ENCODE results near the gene FBXO28. TPM values are rescaled to one million over a fixed set of nuclear protein-coding genes. Genes with fewer than 3 reads are reported as not detected.
A peak's percentile ranks its signal among the peaks of the same experiment; 100 is the strongest.

FBXO28 gene
- total and polyA plus RNA-seq, 10 of the 15 experiments (the other 5 are each of a cell fraction or from before 2014, with no cell fraction given) = 4.3 to 23.2 (median 18.4) TPM

DNA sequence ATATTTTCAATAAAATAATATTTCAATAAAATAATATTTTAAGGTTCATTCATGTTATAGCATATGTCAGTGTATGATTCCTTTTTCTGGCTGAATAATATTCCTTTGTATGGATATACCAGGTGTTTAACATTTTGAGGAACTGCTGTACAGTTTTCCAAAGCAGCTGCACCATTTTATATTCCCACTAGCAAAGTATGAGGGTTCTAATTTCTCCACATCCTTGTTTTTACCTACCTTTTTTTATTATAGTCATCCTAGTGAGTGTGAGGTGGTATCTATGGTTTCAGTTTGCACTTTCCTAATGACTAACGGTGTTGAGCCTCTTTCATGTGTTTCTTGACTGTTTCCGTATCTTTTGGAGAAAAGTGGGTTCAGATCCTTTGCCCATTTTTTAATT is 74.4 kb downstream of the FBXO28 start (continued):
- TF ChIP-seq HDAC6 (IDR thresholded peaks at IDR 0.05; ENCODE audit: unreplicated experiment) = no peak
- TF ChIP-seq IKZF1 (conservative IDR thresholded peaks at IDR 0.05) = peak; percentile 55
- peak; percentile 67 to 68; a peak in 3 of 4 replicates for TF ChIP-seq IKZF2 (IDR thresholded peaks at IDR 0.05)
- 0 out of 2 replicates have a peak, but pooled peaks have one; percentile 39 for TF ChIP-seq CBFB (IDR thresholded peaks at IDR 0.05; ENCODE audit: low read depth)
- TF ChIP-seq, protein P1, sequence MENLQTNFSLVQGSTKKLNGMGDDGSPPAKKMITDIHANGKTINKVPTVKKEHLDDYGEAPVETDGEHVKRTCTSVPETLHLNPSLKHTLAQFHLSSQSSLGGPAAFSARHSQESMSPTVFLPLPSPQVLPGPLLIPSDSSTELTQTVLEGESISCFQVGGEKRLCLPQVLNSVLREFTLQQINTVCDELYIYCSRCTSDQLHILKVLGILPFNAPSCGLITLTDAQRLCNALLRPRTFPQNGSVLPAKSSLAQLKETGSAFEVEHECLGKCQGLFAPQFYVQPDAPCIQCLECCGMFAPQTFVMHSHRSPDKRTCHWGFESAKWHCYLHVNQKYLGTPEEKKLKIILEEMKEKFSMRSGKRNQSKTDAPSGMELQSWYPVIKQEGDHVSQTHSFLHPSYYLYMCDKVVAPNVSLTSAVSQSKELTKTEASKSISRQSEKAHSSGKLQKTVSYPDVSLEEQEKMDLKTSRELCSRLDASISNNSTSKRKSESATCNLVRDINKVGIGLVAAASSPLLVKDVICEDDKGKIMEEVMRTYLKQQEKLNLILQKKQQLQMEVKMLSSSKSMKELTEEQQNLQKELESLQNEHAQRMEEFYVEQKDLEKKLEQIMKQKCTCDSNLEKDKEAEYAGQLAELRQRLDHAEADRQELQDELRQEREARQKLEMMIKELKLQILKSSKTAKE (IDR thresholded peaks at IDR 0.05; ENCODE audit: low read depth, poor library complexity, severe bottlenecking) = peak; percentile 21
- TF ChIP-seq, protein P2, sequence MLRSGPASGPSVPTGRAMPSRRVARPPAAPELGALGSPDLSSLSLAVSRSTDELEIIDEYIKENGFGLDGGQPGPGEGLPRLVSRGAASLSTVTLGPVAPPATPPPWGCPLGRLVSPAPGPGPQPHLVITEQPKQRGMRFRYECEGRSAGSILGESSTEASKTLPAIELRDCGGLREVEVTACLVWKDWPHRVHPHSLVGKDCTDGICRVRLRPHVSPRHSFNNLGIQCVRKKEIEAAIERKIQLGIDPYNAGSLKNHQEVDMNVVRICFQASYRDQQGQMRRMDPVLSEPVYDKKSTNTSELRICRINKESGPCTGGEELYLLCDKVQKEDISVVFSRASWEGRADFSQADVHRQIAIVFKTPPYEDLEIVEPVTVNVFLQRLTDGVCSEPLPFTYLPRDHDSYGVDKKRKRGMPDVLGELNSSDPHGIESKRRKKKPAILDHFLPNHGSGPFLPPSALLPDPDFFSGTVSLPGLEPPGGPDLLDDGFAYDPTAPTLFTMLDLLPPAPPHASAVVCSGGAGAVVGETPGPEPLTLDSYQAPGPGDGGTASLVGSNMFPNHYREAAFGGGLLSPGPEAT (IDR thresholded peaks at IDR 0.05; ENCODE audit: low read depth) = 0 out of 2 replicates have a peak, but pooled peaks have one; percentile 41
- TF ChIP-seq, protein P3, sequence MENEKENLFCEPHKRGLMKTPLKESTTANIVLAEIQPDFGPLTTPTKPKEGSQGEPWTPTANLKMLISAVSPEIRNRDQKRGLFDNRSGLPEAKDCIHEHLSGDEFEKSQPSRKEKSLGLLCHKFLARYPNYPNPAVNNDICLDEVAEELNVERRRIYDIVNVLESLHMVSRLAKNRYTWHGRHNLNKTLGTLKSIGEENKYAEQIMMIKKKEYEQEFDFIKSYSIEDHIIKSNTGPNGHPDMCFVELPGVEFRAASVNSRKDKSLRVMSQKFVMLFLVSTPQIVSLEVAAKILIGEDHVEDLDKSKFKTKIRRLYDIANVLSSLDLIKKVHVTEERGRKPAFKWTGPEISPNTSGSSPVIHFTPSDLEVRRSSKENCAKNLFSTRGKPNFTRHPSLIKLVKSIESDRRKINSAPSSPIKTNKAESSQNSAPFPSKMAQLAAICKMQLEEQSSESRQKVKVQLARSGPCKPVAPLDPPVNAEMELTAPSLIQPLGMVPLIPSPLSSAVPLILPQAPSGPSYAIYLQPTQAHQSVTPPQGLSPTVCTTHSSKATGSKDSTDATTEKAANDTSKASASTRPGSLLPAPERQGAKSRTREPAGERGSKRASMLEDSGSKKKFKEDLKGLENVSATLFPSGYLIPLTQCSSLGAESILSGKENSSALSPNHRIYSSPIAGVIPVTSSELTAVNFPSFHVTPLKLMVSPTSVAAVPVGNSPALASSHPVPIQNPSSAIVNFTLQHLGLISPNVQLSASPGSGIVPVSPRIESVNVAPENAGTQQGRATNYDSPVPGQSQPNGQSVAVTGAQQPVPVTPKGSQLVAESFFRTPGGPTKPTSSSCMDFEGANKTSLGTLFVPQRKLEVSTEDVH (IDR thresholded peaks at IDR 0.05; ENCODE audit: low read depth, partially characterized antibody) = no peak
- 0 out of 2 replicates have a peak, but pooled peaks have one; percentile 26 for TF ChIP-seq BMI1 (IDR thresholded peaks at IDR 0.05; ENCODE audit: borderline replicate concordance)
- peak; percentile 56; the same call in 1 of the 2 replicates for TF ChIP-seq SMARCA5 (IDR thresholded peaks at IDR 0.05)
- TF ChIP-seq MTA2 (IDR thresholded peaks at IDR 0.05; ENCODE audit: low read depth) = peak; percentile 33; the same call in 1 of the 2 replicates
